HUES48 (cell line): ENCODE results near the gene SSR1.

Source experiments
- H3K27ac ChIP-seq: one replicate; pipeline ENCODE4 v1.7.0; 2013; ENCODE audit warnings: low read depth, low read length, inconsistent platforms
- H3K27me3 ChIP-seq: 2 replicates; pipeline ENCODE4 v1.6.1; 2013; ENCODE audit warnings: mild to moderate bottlenecking, low read length; ENCODE audit not compliant: control insufficient read depth, insufficient read depth
- H3K36me3 ChIP-seq: 2 replicates; pipeline ENCODE4 v1.6.1; 2013; ENCODE audit warnings: low read length; ENCODE audit not compliant: control insufficient read depth, insufficient read depth
- H3K4me1 ChIP-seq: 2 replicates; pipeline ENCODE4 v1.6.1; 2013; ENCODE audit warnings: mild to moderate bottlenecking, low read length; ENCODE audit not compliant: control insufficient read depth, insufficient read depth
- H3K4me3 ChIP-seq: 2 replicates; pipeline ENCODE4 v1.5.1; 2013; ENCODE audit warnings: mild to moderate bottlenecking, low read depth, low read length
- H3K9ac ChIP-seq: 2 replicates; pipeline ENCODE4 v1.6.1; 2013; ENCODE audit warnings: mild to moderate bottlenecking, low read depth, low read length, moderate library complexity
- H3K9me3 ChIP-seq: 2 replicates; pipeline ENCODE4 v1.6.1; 2013; ENCODE audit warnings: low read length; ENCODE audit not compliant: control insufficient read depth, insufficient read depth

SSR1 gene

DNA sequence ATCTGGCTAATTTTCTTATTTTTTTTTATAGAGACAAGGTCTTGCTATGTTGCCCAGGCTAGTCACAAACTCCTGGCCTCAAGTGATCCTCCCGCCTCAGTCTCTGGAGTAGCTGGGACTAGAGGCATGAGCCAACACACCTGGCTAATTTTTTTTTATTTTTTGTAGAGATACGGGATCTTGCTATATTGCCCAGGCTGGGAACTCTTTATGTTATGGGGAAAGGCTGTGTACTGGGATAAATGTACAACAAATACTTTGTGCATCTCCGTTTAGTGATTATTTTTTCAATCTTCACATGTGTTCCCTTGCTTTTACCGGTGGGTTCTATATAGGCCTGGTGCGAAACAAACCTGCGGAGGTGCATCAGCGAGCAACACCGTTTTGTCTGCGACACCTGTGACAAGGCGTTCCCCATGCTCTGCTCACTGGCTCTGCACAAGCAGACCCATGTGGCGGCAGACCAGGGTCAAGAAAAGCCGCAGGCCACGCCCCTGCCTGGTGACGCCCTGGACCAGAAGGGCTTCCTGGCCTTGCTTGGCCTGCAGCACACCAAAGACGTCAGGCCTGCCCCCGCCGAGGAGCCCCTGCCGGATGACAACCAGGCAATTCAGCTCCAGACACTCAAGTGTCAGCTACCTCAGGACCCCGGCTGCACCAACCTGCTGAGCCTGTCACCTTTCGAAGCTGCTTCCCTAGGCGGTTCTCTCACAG is 84.2 kb downstream of the SSR1 start:
- Histone ChIP-seq H3K27me3 (no peaks in the 10 kb centered on the region), H3K36me3 (peaks cover 67% of the 10 kb centered on the region), H3K9me3 (no peaks in the 10 kb centered on the region), H3K4me3 (no peak overlapping the region), H3K27ac (no peak overlapping the region), H3K4me1 (peaks cover 9% of the 10 kb centered on the region; the same call in 1 of the 2 replicates), H3K9ac (no peak overlapping the region)

DNA sequence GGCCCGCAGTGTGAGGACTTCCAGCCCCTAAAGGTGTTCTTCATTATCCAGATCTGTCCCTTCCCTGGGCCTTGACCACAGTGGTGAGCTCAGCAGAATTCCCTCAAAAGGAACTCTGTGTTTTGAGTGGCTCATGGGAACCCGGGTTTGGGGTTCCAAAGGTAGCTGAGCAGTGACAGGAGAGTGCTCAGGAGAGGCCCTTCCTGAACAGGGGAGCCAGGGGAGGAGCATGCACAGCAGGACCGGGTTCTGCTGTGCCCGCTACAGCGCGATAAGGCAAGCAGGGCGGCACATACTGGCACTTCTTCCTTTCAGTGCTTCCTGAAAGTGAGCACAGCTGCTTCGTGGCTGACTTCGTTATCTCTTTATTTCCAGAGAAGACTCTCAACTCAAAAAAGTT is 88.3 kb downstream of the SSR1 start:
- Histone ChIP-seq H3K4me3 (no peak overlapping the region), H3K4me1 (peaks cover 9% of the 10 kb centered on the region; the same call in 1 of the 2 replicates), H3K27me3 (no peaks in the 10 kb centered on the region), H3K27ac (no peak overlapping the region), H3K9me3 (no peaks in the 10 kb centered on the region), H3K36me3 (peaks cover 42% of the 10 kb centered on the region), H3K9ac (no peak overlapping the region)

DNA sequence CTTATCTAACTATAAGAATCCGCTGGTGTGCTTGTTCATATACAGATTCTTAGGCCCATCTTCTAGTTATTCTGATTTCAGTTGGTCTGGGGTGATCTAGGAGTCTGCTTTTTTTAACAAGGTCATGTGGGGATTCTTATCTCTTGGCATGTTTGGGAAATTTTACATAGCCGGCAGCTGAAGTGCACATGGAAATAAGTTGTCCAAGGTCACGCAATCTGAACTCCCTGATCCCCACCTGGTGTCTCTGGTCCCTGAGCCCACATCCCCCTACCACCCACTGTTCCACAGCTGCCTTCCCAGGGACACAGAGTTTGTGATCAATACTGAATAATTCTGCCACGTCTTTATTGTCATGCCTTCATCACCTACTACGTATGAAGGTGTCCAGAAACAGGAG is 90.8 kb downstream of the SSR1 start:
- Histone ChIP-seq H3K27me3 (no peaks in the 10 kb centered on the region), H3K36me3 (peaks cover 23% of the 10 kb centered on the region), H3K4me1 (peaks cover 9% of the 10 kb centered on the region; the same call in 1 of the 2 replicates), H3K9ac (no peak overlapping the region), H3K4me3 (no peak overlapping the region), H3K27ac (no peak overlapping the region), H3K9me3 (no peaks in the 10 kb centered on the region)

DNA sequence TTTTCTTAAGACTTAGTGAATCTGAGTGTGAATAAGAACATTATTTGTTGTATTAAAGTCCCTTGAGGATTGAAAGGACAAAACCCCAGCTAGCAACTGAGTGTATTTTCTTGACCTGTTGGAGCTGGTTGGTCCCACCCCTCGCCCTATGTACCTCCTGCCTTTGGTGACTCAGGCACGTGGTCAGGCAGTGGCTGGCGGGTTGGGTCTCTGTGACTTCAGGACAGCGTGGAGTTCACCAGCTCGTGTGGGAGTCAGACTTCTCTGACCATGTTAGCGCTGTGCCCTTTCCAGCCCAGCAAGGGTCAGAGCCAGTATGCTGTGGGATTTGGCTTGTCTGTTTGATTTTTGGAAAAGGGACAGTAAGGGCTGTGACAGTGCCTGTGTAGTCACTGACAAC is 93.7 kb downstream of the SSR1 start:
- H3K4me1 ChIP-seq = 0 out of 2 replicates have a peak, but pooled peaks cover under 1% of the 10 kb centered on the region

DNA sequence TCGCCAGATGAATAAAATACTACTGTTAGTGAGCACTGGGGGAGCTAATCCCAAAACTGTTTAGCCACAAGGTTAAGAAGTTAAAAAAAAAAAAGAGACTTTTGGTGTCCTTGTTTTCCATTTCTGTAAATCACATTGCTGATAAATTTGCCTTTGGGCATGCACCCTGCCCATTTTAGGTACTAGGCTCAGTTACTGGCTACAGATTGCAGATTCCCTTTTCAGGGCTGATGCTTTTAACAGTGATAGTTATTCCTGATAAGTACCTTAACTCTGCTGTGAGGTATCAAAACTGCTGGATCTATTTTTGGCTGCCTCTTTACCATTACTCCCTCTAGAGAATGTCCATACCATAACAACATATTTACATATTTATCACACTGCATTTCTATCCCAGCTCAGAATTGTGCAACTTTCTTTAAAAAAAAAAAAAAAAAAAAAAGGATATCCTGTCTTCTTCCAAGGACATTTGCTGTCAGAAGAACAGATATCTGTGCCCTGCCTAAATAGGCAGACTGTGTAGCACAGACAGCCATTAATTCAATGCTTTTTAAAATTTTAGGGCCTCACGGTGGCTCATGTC is 94.5 kb downstream of the SSR1 start:
- no peak overlapping the region for H3K9ac ChIP-seq

More for the DNA sequence above, 93.7 kb downstream of the SSR1 start:
- H3K36me3 ChIP-seq = peaks cover 17% of the 10 kb centered on the region
- no peak overlapping the region for H3K9ac ChIP-seq
- no peaks in the 10 kb centered on the region for H3K9me3 ChIP-seq
- H3K27ac ChIP-seq = no peak overlapping the region
- no peaks in the 10 kb centered on the region for H3K27me3 ChIP-seq
- no peak overlapping the region for H3K4me3 ChIP-seq

More for the DNA sequence above, 94.5 kb downstream of the SSR1 start:
- Histone ChIP-seq H3K4me3 (no peak overlapping the region), H3K9me3 (no peaks in the 10 kb centered on the region), H3K4me1 (no peaks in the 10 kb centered on the region), H3K27ac (no peak overlapping the region), H3K36me3 (peaks cover 22% of the 10 kb centered on the region), H3K27me3 (no peaks in the 10 kb centered on the region)
